ENCODE data around the gene IL6. TPM values are rescaled to one million over a fixed set of nuclear protein-coding genes. Genes with fewer than 3 reads are reported as not detected.

The IL6 gene
- polyA plus RNA-seq, 1 donor from 2014 or later: not detected

- Histone ChIP-seq H2AFZ (ENCODE audit: low read depth, low read length) (no peak overlapping the region), H4K20me1 (ENCODE audit: insufficient read depth) (no peaks in the 10 kb centered on the region), H3K4me2 (ENCODE audit: low read length) (no peak overlapping the region), H3K4me3 (ENCODE audit: low read length) (no peak overlapping the region), H3K9me2 (ENCODE audit: insufficient read depth, low read length) (no peaks in the 10 kb centered on the region), H3K27me3 (ENCODE audit: insufficient read depth, low read depth, low read length) (no peaks in the 10 kb centered on the region), H3F3A (ENCODE audit: insufficient read depth, low read length, poor library complexity, severe bottlenecking) (no peaks in the 10 kb centered on the region), H3K79me2 (replicated peaks; ENCODE audit: insufficient read depth, low read length) (no peaks in the 10 kb centered on the region), H3K9ac (ENCODE audit: low read length) (no peak overlapping the region), H3K9me3 (ENCODE audit: low read length) (no peaks in the 10 kb centered on the region), H3K27ac (ENCODE audit: low read length) (no peak overlapping the region), H3K36me3 (ENCODE audit: insufficient read depth, low read length) (no peaks in the 10 kb centered on the region)
- TF ChIP-seq TAF1 (IDR thresholded peaks at IDR 0.05; ENCODE audit: low read depth): no peak
- no peak for TF ChIP-seq EZH2 (IDR thresholded peaks at IDR 0.05; ENCODE audit: borderline replicate concordance, insufficient read depth, low read length, poor library complexity, severe bottlenecking)
- no peak for TF ChIP-seq MXI1 (conservative IDR thresholded peaks at IDR 0.05; ENCODE audit: poor library complexity, severe bottlenecking)
- TF ChIP-seq RAD21 (conservative IDR thresholded peaks at IDR 0.05): no peak
- TF ChIP-seq SMC3 (conservative IDR thresholded peaks at IDR 0.05; ENCODE audit: poor library complexity): no peak
- no peak for TF ChIP-seq POLR2AphosphoS5 (IDR thresholded peaks at IDR 0.05)
- TF ChIP-seq EP300 (conservative IDR thresholded peaks at IDR 0.05; ENCODE audit: poor library complexity, severe bottlenecking): no peak
- TF ChIP-seq, protein P1, sequence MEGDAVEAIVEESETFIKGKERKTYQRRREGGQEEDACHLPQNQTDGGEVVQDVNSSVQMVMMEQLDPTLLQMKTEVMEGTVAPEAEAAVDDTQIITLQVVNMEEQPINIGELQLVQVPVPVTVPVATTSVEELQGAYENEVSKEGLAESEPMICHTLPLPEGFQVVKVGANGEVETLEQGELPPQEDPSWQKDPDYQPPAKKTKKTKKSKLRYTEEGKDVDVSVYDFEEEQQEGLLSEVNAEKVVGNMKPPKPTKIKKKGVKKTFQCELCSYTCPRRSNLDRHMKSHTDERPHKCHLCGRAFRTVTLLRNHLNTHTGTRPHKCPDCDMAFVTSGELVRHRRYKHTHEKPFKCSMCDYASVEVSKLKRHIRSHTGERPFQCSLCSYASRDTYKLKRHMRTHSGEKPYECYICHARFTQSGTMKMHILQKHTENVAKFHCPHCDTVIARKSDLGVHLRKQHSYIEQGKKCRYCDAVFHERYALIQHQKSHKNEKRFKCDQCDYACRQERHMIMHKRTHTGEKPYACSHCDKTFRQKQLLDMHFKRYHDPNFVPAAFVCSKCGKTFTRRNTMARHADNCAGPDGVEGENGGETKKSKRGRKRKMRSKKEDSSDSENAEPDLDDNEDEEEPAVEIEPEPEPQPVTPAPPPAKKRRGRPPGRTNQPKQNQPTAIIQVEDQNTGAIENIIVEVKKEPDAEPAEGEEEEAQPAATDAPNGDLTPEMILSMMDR (IDR thresholded peaks at IDR 0.05; ENCODE audit: poor library complexity, severe bottlenecking): no peak
- TF ChIP-seq, protein P2, sequence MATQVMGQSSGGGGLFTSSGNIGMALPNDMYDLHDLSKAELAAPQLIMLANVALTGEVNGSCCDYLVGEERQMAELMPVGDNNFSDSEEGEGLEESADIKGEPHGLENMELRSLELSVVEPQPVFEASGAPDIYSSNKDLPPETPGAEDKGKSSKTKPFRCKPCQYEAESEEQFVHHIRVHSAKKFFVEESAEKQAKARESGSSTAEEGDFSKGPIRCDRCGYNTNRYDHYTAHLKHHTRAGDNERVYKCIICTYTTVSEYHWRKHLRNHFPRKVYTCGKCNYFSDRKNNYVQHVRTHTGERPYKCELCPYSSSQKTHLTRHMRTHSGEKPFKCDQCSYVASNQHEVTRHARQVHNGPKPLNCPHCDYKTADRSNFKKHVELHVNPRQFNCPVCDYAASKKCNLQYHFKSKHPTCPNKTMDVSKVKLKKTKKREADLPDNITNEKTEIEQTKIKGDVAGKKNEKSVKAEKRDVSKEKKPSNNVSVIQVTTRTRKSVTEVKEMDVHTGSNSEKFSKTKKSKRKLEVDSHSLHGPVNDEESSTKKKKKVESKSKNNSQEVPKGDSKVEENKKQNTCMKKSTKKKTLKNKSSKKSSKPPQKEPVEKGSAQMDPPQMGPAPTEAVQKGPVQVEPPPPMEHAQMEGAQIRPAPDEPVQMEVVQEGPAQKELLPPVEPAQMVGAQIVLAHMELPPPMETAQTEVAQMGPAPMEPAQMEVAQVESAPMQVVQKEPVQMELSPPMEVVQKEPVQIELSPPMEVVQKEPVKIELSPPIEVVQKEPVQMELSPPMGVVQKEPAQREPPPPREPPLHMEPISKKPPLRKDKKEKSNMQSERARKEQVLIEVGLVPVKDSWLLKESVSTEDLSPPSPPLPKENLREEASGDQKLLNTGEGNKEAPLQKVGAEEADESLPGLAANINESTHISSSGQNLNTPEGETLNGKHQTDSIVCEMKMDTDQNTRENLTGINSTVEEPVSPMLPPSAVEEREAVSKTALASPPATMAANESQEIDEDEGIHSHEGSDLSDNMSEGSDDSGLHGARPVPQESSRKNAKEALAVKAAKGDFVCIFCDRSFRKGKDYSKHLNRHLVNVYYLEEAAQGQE (IDR thresholded peaks at IDR 0.05; ENCODE audit: borderline replicate concordance): no peak
Measured at GRCh38 chr7:22709857-22710256, 17.1 kb upstream of the IL6 start.

DNA sequence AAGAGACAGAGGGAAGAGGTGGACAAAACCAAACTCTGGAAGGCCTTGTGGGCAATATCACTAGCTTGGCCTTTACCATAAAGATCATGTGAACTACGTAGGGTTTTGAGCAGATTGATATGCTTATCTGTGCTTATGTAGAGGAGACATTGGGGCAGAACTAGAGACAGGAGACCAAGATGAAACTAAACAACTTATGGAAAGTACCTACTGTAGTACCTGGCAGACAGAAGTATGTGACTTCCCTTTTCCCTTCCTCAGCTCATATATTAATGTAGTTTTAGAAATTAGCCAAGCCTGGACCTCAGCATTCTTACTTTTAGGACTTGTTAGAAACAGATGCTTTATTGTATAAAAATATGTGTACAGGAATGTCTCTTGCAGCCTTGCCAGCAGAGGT lies 14.0 kb upstream of the IL6 start:
- Histone ChIP-seq H3K9me3 (ENCODE audit: low read length) (no peaks in the 10 kb centered on the region), H3K79me2 (replicated peaks; ENCODE audit: insufficient read depth, low read length) (no peaks in the 10 kb centered on the region), H3K4me3 (ENCODE audit: low read length) (no peak overlapping the region), H3K9ac (ENCODE audit: low read length) (no peak overlapping the region), H3K36me3 (ENCODE audit: insufficient read depth, low read length) (no peaks in the 10 kb centered on the region), H3K4me2 (ENCODE audit: low read length) (no peak overlapping the region), H2AFZ (ENCODE audit: low read depth, low read length) (no peak overlapping the region), H3F3A (ENCODE audit: insufficient read depth, low read length, poor library complexity, severe bottlenecking) (no peaks in the 10 kb centered on the region), H3K27ac (ENCODE audit: low read length) (no peak overlapping the region), H4K20me1 (ENCODE audit: insufficient read depth) (no peaks in the 10 kb centered on the region), H3K9me2 (ENCODE audit: insufficient read depth, low read length) (no peaks in the 10 kb centered on the region), H3K27me3 (ENCODE audit: insufficient read depth, low read depth, low read length) (no peaks in the 10 kb centered on the region)
- TF ChIP-seq RAD21 (conservative IDR thresholded peaks at IDR 0.05) (no peak), MXI1 (conservative IDR thresholded peaks at IDR 0.05; ENCODE audit: poor library complexity, severe bottlenecking) (no peak), TAF1 (IDR thresholded peaks at IDR 0.05; ENCODE audit: low read depth) (no peak), SMC3 (conservative IDR thresholded peaks at IDR 0.05; ENCODE audit: poor library complexity) (no peak), POLR2AphosphoS5 (IDR thresholded peaks at IDR 0.05) (no peak), EZH2 (IDR thresholded peaks at IDR 0.05; ENCODE audit: borderline replicate concordance, insufficient read depth, low read length, poor library complexity, severe bottlenecking) (no peak), EP300 (conservative IDR thresholded peaks at IDR 0.05; ENCODE audit: poor library complexity, severe bottlenecking) (no peak)
- TF ChIP-seq, protein P1 (IDR thresholded peaks at IDR 0.05; ENCODE audit: poor library complexity, severe bottlenecking): no peak
- TF ChIP-seq, protein P2 (IDR thresholded peaks at IDR 0.05; ENCODE audit: borderline replicate concordance): no peak

Measured in neural cell (in vitro differentiated cells).